Measurements from ENCODE around the gene PXMP4.

The PXMP4 gene

DNA sequence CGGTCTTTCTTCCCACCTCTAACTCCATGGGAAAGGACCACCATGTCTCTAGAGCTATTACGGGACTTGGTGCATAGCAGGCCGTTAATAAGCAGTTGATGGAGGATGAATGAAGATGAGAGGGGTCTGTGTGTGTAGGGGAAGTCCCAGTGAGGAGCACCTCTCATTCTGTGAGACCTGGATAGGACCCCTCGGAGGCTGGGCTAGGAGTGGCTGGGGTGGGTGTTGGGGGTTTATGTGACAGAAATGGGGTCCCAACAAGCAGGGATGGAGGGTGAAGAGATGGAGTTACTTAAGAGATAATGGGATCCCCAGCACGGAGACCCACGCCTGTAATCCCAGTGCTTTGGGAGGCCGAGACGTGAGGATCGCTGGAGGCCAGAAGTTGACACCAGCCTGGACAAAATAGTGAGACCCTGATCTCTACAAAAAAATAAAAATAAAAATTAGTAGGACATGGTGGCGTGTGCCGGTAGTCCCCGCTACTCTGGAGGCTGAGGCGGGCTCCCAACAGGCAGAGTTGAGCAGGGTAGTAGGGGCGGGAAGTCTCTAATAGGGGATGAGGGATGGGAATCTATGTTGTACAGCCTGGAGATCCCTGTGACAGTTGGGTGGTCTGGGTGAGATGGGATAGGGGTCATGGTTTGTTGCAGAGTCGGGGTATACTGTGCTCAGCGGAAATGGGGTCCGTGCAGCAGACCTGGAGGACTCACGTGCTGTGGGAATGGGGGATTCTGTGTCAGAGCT lies 11.0 kb upstream of the PXMP4 start:
- TF ChIP-seq EP300 (IDR thresholded peaks at IDR 0.05; ENCODE audit: borderline replicate concordance) (no peak), CEBPB (IDR thresholded peaks at IDR 0.05) (no peak), ZBTB7A (IDR thresholded peaks at IDR 0.05; ENCODE audit: low read depth) (no peak), TCF12 (IDR thresholded peaks at IDR 0.05; ENCODE audit: low read depth) (no peak), TEAD4 (IDR thresholded peaks at IDR 0.05) (no peak), YY1 (IDR thresholded peaks at IDR 0.05; ENCODE audit: low read depth) (no peak), TAF1 (IDR thresholded peaks at IDR 0.05; ENCODE audit: low read depth) (no peak), RAD21 (IDR thresholded peaks at IDR 0.05; ENCODE audit: low read depth) (no peak), CREB1 (IDR thresholded peaks at IDR 0.05; ENCODE audit: low read depth) (no peak), NFIC (IDR thresholded peaks at IDR 0.05) (no peak), EGR1 (IDR thresholded peaks at IDR 0.05) (no peak), FOXM1 (IDR thresholded peaks at IDR 0.05; ENCODE audit: borderline replicate concordance, low read depth) (no peak)
- TF ChIP-seq, protein P1, sequence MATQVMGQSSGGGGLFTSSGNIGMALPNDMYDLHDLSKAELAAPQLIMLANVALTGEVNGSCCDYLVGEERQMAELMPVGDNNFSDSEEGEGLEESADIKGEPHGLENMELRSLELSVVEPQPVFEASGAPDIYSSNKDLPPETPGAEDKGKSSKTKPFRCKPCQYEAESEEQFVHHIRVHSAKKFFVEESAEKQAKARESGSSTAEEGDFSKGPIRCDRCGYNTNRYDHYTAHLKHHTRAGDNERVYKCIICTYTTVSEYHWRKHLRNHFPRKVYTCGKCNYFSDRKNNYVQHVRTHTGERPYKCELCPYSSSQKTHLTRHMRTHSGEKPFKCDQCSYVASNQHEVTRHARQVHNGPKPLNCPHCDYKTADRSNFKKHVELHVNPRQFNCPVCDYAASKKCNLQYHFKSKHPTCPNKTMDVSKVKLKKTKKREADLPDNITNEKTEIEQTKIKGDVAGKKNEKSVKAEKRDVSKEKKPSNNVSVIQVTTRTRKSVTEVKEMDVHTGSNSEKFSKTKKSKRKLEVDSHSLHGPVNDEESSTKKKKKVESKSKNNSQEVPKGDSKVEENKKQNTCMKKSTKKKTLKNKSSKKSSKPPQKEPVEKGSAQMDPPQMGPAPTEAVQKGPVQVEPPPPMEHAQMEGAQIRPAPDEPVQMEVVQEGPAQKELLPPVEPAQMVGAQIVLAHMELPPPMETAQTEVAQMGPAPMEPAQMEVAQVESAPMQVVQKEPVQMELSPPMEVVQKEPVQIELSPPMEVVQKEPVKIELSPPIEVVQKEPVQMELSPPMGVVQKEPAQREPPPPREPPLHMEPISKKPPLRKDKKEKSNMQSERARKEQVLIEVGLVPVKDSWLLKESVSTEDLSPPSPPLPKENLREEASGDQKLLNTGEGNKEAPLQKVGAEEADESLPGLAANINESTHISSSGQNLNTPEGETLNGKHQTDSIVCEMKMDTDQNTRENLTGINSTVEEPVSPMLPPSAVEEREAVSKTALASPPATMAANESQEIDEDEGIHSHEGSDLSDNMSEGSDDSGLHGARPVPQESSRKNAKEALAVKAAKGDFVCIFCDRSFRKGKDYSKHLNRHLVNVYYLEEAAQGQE (IDR thresholded peaks at IDR 0.05; ENCODE audit: low read depth): no peak
- TF ChIP-seq, protein P2, sequence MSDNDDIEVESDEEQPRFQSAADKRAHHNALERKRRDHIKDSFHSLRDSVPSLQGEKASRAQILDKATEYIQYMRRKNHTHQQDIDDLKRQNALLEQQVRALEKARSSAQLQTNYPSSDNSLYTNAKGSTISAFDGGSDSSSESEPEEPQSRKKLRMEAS (IDR thresholded peaks at IDR 0.05): no peak
- TF ChIP-seq, protein P3, sequence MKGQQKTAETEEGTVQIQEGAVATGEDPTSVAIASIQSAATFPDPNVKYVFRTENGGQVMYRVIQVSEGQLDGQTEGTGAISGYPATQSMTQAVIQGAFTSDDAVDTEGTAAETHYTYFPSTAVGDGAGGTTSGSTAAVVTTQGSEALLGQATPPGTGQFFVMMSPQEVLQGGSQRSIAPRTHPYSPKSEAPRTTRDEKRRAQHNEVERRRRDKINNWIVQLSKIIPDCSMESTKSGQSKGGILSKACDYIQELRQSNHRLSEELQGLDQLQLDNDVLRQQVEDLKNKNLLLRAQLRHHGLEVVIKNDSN (IDR thresholded peaks at IDR 0.05): no peak

DNA sequence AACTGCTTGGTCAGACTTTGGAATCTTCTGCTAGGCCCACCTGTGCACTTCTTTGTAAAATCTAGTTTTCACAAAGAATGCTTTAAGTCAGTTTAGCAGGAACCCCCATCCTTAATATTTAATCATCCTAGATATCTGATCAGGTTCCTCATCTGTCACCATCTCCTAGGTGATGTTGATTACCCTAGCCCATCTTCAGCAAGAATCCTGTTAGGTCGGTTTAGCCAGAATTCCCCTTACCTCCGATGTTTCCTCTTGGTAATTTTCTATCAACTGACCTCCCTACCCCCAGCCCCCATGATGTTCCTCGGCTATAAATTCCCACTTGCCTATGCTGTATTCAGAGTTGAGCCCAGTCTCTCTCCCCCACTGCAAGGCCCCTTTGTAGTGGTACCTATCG lies 9.0 kb upstream of the PXMP4 start:
- TF ChIP-seq ZBTB7A (IDR thresholded peaks at IDR 0.05; ENCODE audit: low read depth) (no peak), CREB1 (IDR thresholded peaks at IDR 0.05; ENCODE audit: low read depth) (no peak), TEAD4 (IDR thresholded peaks at IDR 0.05) (no peak), EP300 (IDR thresholded peaks at IDR 0.05; ENCODE audit: borderline replicate concordance) (no peak), TCF12 (IDR thresholded peaks at IDR 0.05; ENCODE audit: low read depth) (no peak), CEBPB (IDR thresholded peaks at IDR 0.05) (no peak), EGR1 (IDR thresholded peaks at IDR 0.05) (no peak), TAF1 (IDR thresholded peaks at IDR 0.05; ENCODE audit: low read depth) (no peak), RAD21 (IDR thresholded peaks at IDR 0.05; ENCODE audit: low read depth) (no peak), NFIC (IDR thresholded peaks at IDR 0.05) (no peak), FOXM1 (IDR thresholded peaks at IDR 0.05; ENCODE audit: borderline replicate concordance, low read depth) (no peak), YY1 (IDR thresholded peaks at IDR 0.05; ENCODE audit: low read depth) (no peak)
- TF ChIP-seq, protein P1 (IDR thresholded peaks at IDR 0.05; ENCODE audit: low read depth): no peak
- TF ChIP-seq, protein P2 (IDR thresholded peaks at IDR 0.05): no peak
- TF ChIP-seq, protein P3 (IDR thresholded peaks at IDR 0.05): no peak

DNA sequence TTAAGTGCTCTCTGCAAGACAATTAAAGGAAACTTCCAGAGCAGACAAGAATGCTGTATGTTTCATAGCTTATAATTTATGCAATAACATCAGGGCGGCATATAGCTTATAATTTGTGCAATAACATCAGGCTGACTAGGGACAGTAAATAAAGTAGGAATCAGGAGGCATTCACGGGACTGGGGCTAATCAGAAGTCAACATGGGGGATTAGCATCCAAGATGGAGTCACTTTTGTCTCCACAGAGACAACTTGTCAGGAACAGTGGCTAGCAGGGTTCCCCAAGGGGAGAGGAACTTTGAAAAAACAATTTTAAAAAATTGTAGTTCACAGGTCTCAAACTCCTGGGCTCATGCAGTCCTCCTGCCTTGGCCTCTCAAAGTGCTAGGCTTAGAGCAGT lies 8.4 kb upstream of the PXMP4 start:
- TF ChIP-seq TAF1 (IDR thresholded peaks at IDR 0.05; ENCODE audit: low read depth) (no peak), FOXM1 (IDR thresholded peaks at IDR 0.05; ENCODE audit: borderline replicate concordance, low read depth) (no peak), CEBPB (IDR thresholded peaks at IDR 0.05) (no peak), NFIC (IDR thresholded peaks at IDR 0.05) (no peak), TEAD4 (IDR thresholded peaks at IDR 0.05) (no peak), ZBTB7A (IDR thresholded peaks at IDR 0.05; ENCODE audit: low read depth) (no peak), TCF12 (IDR thresholded peaks at IDR 0.05; ENCODE audit: low read depth) (no peak), EP300 (IDR thresholded peaks at IDR 0.05; ENCODE audit: borderline replicate concordance) (no peak)
- TF ChIP-seq, protein P1 (IDR thresholded peaks at IDR 0.05; ENCODE audit: low read depth): no peak

DNA sequence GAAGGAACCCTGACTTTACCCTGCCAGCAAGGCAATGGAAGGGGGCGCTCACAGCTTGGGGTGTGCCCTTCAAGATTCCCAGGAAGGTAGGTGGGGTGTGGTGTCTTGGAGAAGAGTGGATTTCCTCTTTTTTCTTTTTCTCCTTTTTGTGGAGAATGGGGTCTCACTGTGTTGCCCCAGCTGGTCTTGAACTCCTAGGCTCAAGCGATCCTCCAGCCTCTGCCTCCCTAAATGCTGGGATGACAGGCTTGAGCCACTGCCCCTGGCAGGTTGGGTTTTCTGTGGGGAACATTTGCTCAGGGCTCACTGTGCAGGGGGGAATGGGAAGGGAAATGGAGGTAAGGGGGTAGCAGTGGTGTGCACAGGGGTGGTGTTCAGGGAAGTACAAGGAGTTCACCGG lies 7.7 kb upstream of the PXMP4 start:
- TF ChIP-seq YY1 (IDR thresholded peaks at IDR 0.05; ENCODE audit: low read depth) (no peak), EGR1 (IDR thresholded peaks at IDR 0.05) (no peak), TCF12 (IDR thresholded peaks at IDR 0.05; ENCODE audit: low read depth) (no peak), RAD21 (IDR thresholded peaks at IDR 0.05; ENCODE audit: low read depth) (no peak), TEAD4 (IDR thresholded peaks at IDR 0.05) (no peak), FOXM1 (IDR thresholded peaks at IDR 0.05; ENCODE audit: borderline replicate concordance, low read depth) (no peak), CREB1 (IDR thresholded peaks at IDR 0.05; ENCODE audit: low read depth) (no peak), CEBPB (IDR thresholded peaks at IDR 0.05) (no peak), ZBTB7A (IDR thresholded peaks at IDR 0.05; ENCODE audit: low read depth) (no peak)
- TF ChIP-seq, protein P3 (IDR thresholded peaks at IDR 0.05): no peak
- TF ChIP-seq, protein P2 (IDR thresholded peaks at IDR 0.05): no peak
